HG02973 (cell line): ENCODE measurements around the gene SSX7.
"Not testable (repeated sequence)": the region's sequence is repeated elsewhere in the genome, so short reads cannot be mapped to it uniquely, and the experiment has no call there.

Source experiments
- ATAC-seq: cut with Tn5 transposase; IDR thresholded peaks from one replicate; pipeline ENCODE4 v1.9.1; 2021; ENCODE audit warnings: moderate library complexity; ENCODE audit not compliant: unreplicated experiment

SSX7 gene

GRCh38 chrX:52654800-52655199 lies at the start of gene SSX7:
Gene SSX7, minus strand, starts transcription at chrX:52654900. Its CDS starts 1,428 bp downstream, at chrX:52653472.
- ATAC-seq = not testable (repeated sequence)

- ATAC-seq = not testable (repeated sequence)
Measured at GRCh38 chrX:52692034-52692433, 37.3 kb upstream of the SSX7 start.

- not testable (repeated sequence) for ATAC-seq
Measured at GRCh38 chrX:52662218-52662617, 7.5 kb upstream of the SSX7 start.

DNA sequence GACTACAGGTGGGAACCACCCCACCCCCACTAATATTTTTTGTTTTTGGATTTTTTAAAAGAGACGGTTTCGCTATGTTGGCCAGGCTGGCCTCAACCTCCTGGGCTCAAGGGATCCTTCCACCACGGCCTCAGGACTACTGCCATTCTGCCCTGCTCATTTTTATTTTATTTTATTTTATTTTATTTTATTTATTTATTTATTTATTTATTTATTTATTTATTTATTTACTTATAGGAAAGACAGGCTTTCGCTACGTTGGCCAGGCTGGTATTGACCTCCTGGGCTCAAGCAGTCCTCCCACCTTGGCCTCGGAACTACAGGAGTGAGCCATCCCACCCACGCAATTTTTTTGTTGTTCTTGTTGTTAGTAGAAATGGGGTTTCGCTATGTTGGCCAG lies 775 bp upstream of the SSX7 start:
- not testable (repeated sequence) for ATAC-seq

DNA sequence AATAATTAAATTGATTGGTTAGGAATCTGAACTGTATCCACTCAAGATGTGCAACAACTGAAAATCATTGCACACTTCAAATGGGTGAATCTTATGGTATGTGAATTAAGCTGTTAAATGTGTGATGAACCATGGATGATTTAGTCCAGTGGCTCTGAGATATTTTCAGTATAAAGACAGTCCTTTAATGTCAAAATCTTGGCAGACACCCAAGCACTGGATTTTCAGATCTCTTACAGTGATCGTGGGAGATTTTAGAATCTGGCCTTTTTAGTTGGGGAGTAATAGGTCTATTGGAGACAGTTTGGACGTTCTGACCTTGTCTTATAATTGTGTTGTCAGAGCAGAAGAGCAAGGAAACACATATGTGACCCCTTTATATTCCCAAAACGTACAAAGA lies 4.0 kb downstream of the SSX7 start:
- ATAC-seq = not testable (repeated sequence)

DNA sequence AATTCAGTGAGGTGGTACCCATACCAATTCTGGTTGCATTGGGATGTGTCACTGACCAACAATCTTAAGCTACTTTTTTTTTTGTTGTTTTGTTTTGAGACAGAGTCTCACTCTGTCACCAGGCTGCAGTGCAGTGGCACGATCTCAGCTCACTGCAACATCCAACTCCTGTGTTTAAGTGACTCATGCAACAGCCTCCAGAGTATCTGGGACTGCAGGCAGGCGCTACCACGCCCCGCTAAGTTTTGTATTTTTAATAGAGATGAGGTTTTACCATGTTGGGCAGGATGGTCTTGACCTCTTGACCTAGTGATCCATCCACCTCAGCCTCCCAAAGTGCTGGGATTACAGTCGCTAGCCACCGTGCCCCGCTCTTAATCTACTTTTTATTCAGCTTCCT lies 5.7 kb downstream of the SSX7 start:
- not testable (repeated sequence) for ATAC-seq

DNA sequence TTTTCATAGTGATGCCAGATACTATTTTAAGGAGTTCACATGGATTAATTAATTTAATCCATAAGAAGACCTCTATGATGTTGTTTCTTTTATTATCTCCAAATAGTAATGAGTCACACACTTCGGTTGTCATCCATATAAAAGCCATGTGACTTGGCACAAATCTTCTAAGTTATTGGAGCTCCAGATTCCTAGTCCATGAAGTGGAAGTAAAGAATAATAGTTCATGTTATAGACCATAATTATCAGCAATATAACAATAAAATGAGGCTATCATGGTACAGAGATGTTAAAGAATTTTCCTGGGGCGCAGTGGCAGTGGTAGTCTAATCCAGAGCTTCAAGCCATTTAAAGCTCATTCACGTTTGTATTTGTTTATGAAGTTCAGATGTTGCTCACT lies 26.2 kb downstream of the SSX7 start:
- ATAC-seq = not testable (repeated sequence)

DNA sequence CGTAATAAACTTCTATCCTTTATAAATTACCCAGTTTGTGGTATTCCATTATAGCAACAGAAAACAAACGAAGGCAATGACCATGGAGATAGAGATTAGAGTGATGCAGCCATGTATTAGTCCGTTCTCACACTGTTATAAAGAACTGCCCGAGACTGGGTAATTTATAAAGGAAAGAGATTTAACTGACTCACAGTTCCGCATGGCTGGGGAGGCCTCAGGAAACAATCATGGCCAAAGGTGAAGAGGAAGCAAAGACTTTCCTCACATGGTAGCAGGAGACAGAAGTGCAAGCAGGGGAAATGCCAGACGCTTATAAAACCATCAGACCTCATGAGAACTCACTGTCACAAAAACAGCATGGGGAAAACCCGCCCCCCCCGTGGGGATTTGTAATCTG lies 34.0 kb downstream of the SSX7 start:
- not testable (repeated sequence) for ATAC-seq

GRCh38 chrX:52608961-52609360 lies 45.7 kb downstream of the SSX7 start:
- no peak for ATAC-seq

GRCh38 chrX:52603151-52603550 lies 51.5 kb downstream of the SSX7 start:
- ATAC-seq = not testable (repeated sequence)

- no peak for ATAC-seq
Measured at GRCh38 chrX:52598886-52599285, 55.8 kb downstream of the SSX7 start.

DNA sequence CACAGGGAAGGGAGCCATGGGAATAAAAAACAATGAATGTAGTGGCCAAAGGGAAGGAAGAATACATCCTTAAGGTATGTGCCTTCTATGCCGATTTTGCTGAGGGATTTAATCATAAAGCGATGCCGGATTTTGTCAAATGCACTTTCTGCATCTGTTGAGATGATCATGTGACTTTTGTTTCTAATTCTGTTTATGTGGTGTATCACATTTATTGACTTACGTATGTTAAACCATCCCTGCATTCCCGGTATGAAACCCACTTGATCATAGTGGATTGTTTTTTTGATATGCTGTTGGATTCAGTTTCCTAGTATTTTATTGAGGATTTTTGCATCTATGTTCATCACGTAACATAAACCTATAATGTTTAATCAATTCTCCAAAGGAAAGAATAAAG lies 60.0 kb downstream of the SSX7 start:
- ATAC-seq = no peak
